ENCODE results near the gene SPATA6.

SPATA6 gene

GRCh38 chr1:48472638-48473037 lies 634 bp upstream of the SPATA6 start:
- no peak for DNase-seq (ENCODE audit: low read depth)
- no peak for TF ChIP-seq CTCF (conservative IDR thresholded peaks at IDR 0.05; ENCODE audit: low read depth, low read length)
- peak overlapping the region; percentile 79 for H3K4me3 ChIP-seq (ENCODE audit: low read length)

GRCh38 chr1:48470950-48471690 lies 884 bp downstream of the SPATA6 start:
- TF ChIP-seq CTCF (conservative IDR thresholded peaks at IDR 0.05; ENCODE audit: low read depth, low read length): no peak
- DNase-seq (ENCODE audit: low read depth): no peak
- peak overlapping the region; percentile 79 for H3K4me3 ChIP-seq (ENCODE audit: low read length)

GRCh38 chr1:48470481-48470855 lies 1.5 kb downstream of the SPATA6 start:
- no peak overlapping the region for H3K4me3 ChIP-seq (ENCODE audit: low read length)
- DNase-seq (ENCODE audit: low read depth): no peak
- no peak for TF ChIP-seq CTCF (conservative IDR thresholded peaks at IDR 0.05; ENCODE audit: low read depth, low read length)

GRCh38 chr1:48469616-48470480 lies 2.2 kb downstream of the SPATA6 start:
- TF ChIP-seq CTCF (conservative IDR thresholded peaks at IDR 0.05; ENCODE audit: low read depth, low read length): no peak
- no peak overlapping the region for H3K4me3 ChIP-seq (ENCODE audit: low read length)

GRCh38 chr1:48466594-48466993 lies 5.4 kb downstream of the SPATA6 start:
- no peak for DNase-seq (ENCODE audit: low read depth)
- TF ChIP-seq CTCF (conservative IDR thresholded peaks at IDR 0.05; ENCODE audit: low read depth, low read length): no peak

More at GRCh38 chr1:48469616-48470480, 2.2 kb downstream of the SPATA6 start:
- DNase-seq (ENCODE audit: low read depth): peak; percentile 14

GRCh38 chr1:48462716-48463302 lies 9.2 kb downstream of the SPATA6 start:
- H3K4me3 ChIP-seq (ENCODE audit: low read length): no peak overlapping the region
- no peak for DNase-seq (ENCODE audit: low read depth)
- TF ChIP-seq CTCF (conservative IDR thresholded peaks at IDR 0.05; ENCODE audit: low read depth, low read length): no peak

More at GRCh38 chr1:48466594-48466993, 5.4 kb downstream of the SPATA6 start:
- H3K4me3 ChIP-seq (ENCODE audit: low read length): no peak overlapping the region
